Right renal pelvis (tissue), 4 donors: ENCODE results near the gene REEP1. TPM values are rescaled to one million over a fixed set of nuclear protein-coding genes. Genes with fewer than 3 reads are reported as not detected.
"Not testable (repeated sequence)": the region's sequence is repeated elsewhere in the genome, so short reads cannot be mapped to it uniquely, and the experiment has no call there.

ENCODE experiments used
- DNase-seq, 4 donors: peaks; one replicate each; pipeline ENCODE4 v3.0.0-alpha.2; 2013; ENCODE audit warnings: low read depth in 4 of 4, low spot score in 3 of 4, missing footprints in 1 of 4
- polyA plus RNA-seq, 4 donors: library from polyadenylated mRNA; unstranded; fragments of 120-200 nt; gene quantifications; one replicate each; pipeline ENCODE4 v1.2.1, GENCODE V29; 2013; ENCODE audit not compliant: insufficient read length in 4 of 4

Gene REEP1
- polyA plus RNA-seq, 4 donors, result 3.4 to 4.1 (median 3.5) TPM

- no peak for DNase-seq
Observed at GRCh38 chr2:86350751-86351150, 13.3 kb upstream of the REEP1 start.

- DNase-seq, result no peak
Observed at GRCh38 chr2:86347401-86347800, 10.0 kb upstream of the REEP1 start.

GRCh38 chr2:86345783-86346370 is 8.5 kb upstream of the REEP1 start:
- DNase-seq, result not testable (repeated sequence)

GRCh38 chr2:86344404-86344803 is 7.0 kb upstream of the REEP1 start:
- no peak for DNase-seq

- no peak for DNase-seq
Observed at GRCh38 chr2:86342488-86342887, 5.1 kb upstream of the REEP1 start.

- no peak for DNase-seq
Observed at GRCh38 chr2:86341470-86341869, 4.0 kb upstream of the REEP1 start.

- DNase-seq, result no peak
Observed at GRCh38 chr2:86338778-86339295, 1.4 kb upstream of the REEP1 start.

- DNase-seq, result no peak
Observed at GRCh38 chr2:86336675-86337243, 667 bp downstream of the REEP1 start.

- no peak for DNase-seq
Observed at GRCh38 chr2:86335865-86336674, 1.4 kb downstream of the REEP1 start.

GRCh38 chr2:86333378-86333777 is 4.0 kb downstream of the REEP1 start:
- DNase-seq, result no peak

- DNase-seq, result no peak
Observed at GRCh38 chr2:86332654-86333053, 4.8 kb downstream of the REEP1 start.

- no peak for DNase-seq
Observed at GRCh38 chr2:86331384-86331783, 6.0 kb downstream of the REEP1 start.

- DNase-seq, result no peak
Observed at GRCh38 chr2:86330001-86330400, 7.4 kb downstream of the REEP1 start.

GRCh38 chr2:86323273-86324021 is 14.0 kb downstream of the REEP1 start:
- no peak for DNase-seq

GRCh38 chr2:86319700-86320580 is 17.5 kb downstream of the REEP1 start:
- DNase-seq, result no peak

GRCh38 chr2:86315084-86315483 is 22.3 kb downstream of the REEP1 start:
- DNase-seq, result no peak

- no peak for DNase-seq
Observed at GRCh38 chr2:86314125-86314524, 23.3 kb downstream of the REEP1 start.

GRCh38 chr2:86313341-86313740 is 24.1 kb downstream of the REEP1 start:
- DNase-seq, result no peak

- no peak for DNase-seq
Observed at GRCh38 chr2:86311879-86312278, 25.5 kb downstream of the REEP1 start.

- DNase-seq, result no peak
Observed at GRCh38 chr2:86309966-86310365, 27.5 kb downstream of the REEP1 start.
